ENCODE measurements around the gene SAMD13.

Gene SAMD13

GRCh38 chr1:84376000-84376910, 74.7 kb downstream of the SAMD13 start:
- no peak for TF ChIP-seq CTCF (IDR thresholded peaks at IDR 0.05; ENCODE audit: borderline replicate concordance, insufficient read depth, low read depth, low read length)

GRCh38 chr1:84377480-84378095, 76.1 kb downstream of the SAMD13 start:
- no peak for TF ChIP-seq CTCF (IDR thresholded peaks at IDR 0.05; ENCODE audit: borderline replicate concordance, insufficient read depth, low read depth, low read length)
- H3K4me3 ChIP-seq (ENCODE audit: low read depth, low read length) = no peak overlapping the region

More at GRCh38 chr1:84376000-84376910, 74.7 kb downstream of the SAMD13 start:
- H3K4me3 ChIP-seq (ENCODE audit: low read depth, low read length) = no peak overlapping the region

GRCh38 chr1:84379138-84379916, 77.8 kb downstream of the SAMD13 start:
- no peak for TF ChIP-seq CTCF (IDR thresholded peaks at IDR 0.05; ENCODE audit: borderline replicate concordance, insufficient read depth, low read depth, low read length)
- no peak overlapping the region for H3K4me3 ChIP-seq (ENCODE audit: low read depth, low read length)

- H3K4me3 ChIP-seq (ENCODE audit: low read depth, low read length) = no peak overlapping the region
- no peak for TF ChIP-seq CTCF (IDR thresholded peaks at IDR 0.05; ENCODE audit: borderline replicate concordance, insufficient read depth, low read depth, low read length)
Measured at GRCh38 chr1:84379917-84380180, 78.3 kb downstream of the SAMD13 start.

- no peak for TF ChIP-seq CTCF (IDR thresholded peaks at IDR 0.05; ENCODE audit: borderline replicate concordance, insufficient read depth, low read depth, low read length)
- H3K4me3 ChIP-seq (ENCODE audit: low read depth, low read length) = no peak overlapping the region
Measured at GRCh38 chr1:84382127-84382526, 80.6 kb downstream of the SAMD13 start.

- no peak overlapping the region for H3K4me3 ChIP-seq (ENCODE audit: low read depth, low read length)
- no peak for TF ChIP-seq CTCF (IDR thresholded peaks at IDR 0.05; ENCODE audit: borderline replicate concordance, insufficient read depth, low read depth, low read length)
Measured at GRCh38 chr1:84385347-84385746, 83.8 kb downstream of the SAMD13 start.
